ENCODE results near the gene DAB2IP.

DAB2IP gene

GRCh38 chr9:121707477-121708424 lies 56.3 kb downstream of the DAB2IP start:
- H3K4me3 Mint-ChIP-seq, result no peak overlapping the region
- no peaks in the 10 kb centered on the region for H3K9me3 Mint-ChIP-seq
- H3K36me3 Mint-ChIP-seq, result no peaks in the 10 kb centered on the region
- H3K4me1 Mint-ChIP-seq, result no peaks in the 10 kb centered on the region
- H3K27me3 Mint-ChIP-seq, result no peaks in the 10 kb centered on the region
- H3K27ac Mint-ChIP-seq, result no peak overlapping the region

- H3K27me3 Mint-ChIP-seq, result no peaks in the 10 kb centered on the region
- H3K36me3 Mint-ChIP-seq, result no peaks in the 10 kb centered on the region
- H3K4me1 Mint-ChIP-seq, result no peaks in the 10 kb centered on the region
- H3K9me3 Mint-ChIP-seq, result no peaks in the 10 kb centered on the region
- no peak overlapping the region for H3K27ac Mint-ChIP-seq
- no peak overlapping the region for H3K4me3 Mint-ChIP-seq
Observed at GRCh38 chr9:121708768-121709488, 57.5 kb downstream of the DAB2IP start.

- Mint-ChIP-seq H3K4me3 (no peak overlapping the region), H3K4me1 (no peaks in the 10 kb centered on the region), H3K27ac (no peak overlapping the region), H3K27me3 (no peaks in the 10 kb centered on the region), H3K36me3 (no peaks in the 10 kb centered on the region), H3K9me3 (no peaks in the 10 kb centered on the region)
Observed at GRCh38 chr9:121709798-121710197, 58.4 kb downstream of the DAB2IP start.

GRCh38 chr9:121711281-121711680 lies 59.8 kb downstream of the DAB2IP start:
- no peak overlapping the region for H3K4me3 Mint-ChIP-seq

GRCh38 chr9:121711797-121712196 lies 60.4 kb downstream of the DAB2IP start:
- Mint-ChIP-seq H3K27me3 (no peaks in the 10 kb centered on the region), H3K4me1 (no peaks in the 10 kb centered on the region), H3K4me3 (no peak overlapping the region), H3K36me3 (no peaks in the 10 kb centered on the region), H3K9me3 (no peaks in the 10 kb centered on the region), H3K27ac (no peak overlapping the region)

More at GRCh38 chr9:121711281-121711680, 59.8 kb downstream of the DAB2IP start:
- no peaks in the 10 kb centered on the region for H3K4me1 Mint-ChIP-seq
- H3K36me3 Mint-ChIP-seq, result no peaks in the 10 kb centered on the region
- H3K27me3 Mint-ChIP-seq, result no peaks in the 10 kb centered on the region
- no peaks in the 10 kb centered on the region for H3K9me3 Mint-ChIP-seq
- no peak overlapping the region for H3K27ac Mint-ChIP-seq

- H3K27ac Mint-ChIP-seq, result no peak overlapping the region
Observed at GRCh38 chr9:121713400-121714070, 62.1 kb downstream of the DAB2IP start.

GRCh38 chr9:121714075-121714705 lies 62.8 kb downstream of the DAB2IP start:
- no peaks in the 10 kb centered on the region for H3K27me3 Mint-ChIP-seq
- H3K9me3 Mint-ChIP-seq, result no peaks in the 10 kb centered on the region
- H3K4me3 Mint-ChIP-seq, result no peak overlapping the region
- H3K4me1 Mint-ChIP-seq, result no peaks in the 10 kb centered on the region
- H3K36me3 Mint-ChIP-seq, result no peaks in the 10 kb centered on the region
- no peak overlapping the region for H3K27ac Mint-ChIP-seq

More at GRCh38 chr9:121713400-121714070, 62.1 kb downstream of the DAB2IP start:
- no peaks in the 10 kb centered on the region for H3K9me3 Mint-ChIP-seq
- H3K36me3 Mint-ChIP-seq, result no peaks in the 10 kb centered on the region
- no peaks in the 10 kb centered on the region for H3K4me1 Mint-ChIP-seq
- no peaks in the 10 kb centered on the region for H3K27me3 Mint-ChIP-seq
- no peak overlapping the region for H3K4me3 Mint-ChIP-seq

GRCh38 chr9:121714873-121715272 lies 63.4 kb downstream of the DAB2IP start:
- no peaks in the 10 kb centered on the region for H3K27me3 Mint-ChIP-seq
- no peak overlapping the region for H3K27ac Mint-ChIP-seq
- no peaks in the 10 kb centered on the region for H3K9me3 Mint-ChIP-seq
- H3K4me1 Mint-ChIP-seq, result no peaks in the 10 kb centered on the region
- no peaks in the 10 kb centered on the region for H3K36me3 Mint-ChIP-seq
- H3K4me3 Mint-ChIP-seq, result no peak overlapping the region

GRCh38 chr9:121717141-121717991 lies 65.9 kb downstream of the DAB2IP start:
- Mint-ChIP-seq H3K4me3 (no peak overlapping the region), H3K27ac (no peak overlapping the region), H3K36me3 (no peaks in the 10 kb centered on the region), H3K27me3 (no peaks in the 10 kb centered on the region), H3K9me3 (no peaks in the 10 kb centered on the region), H3K4me1 (no peaks in the 10 kb centered on the region)

GRCh38 chr9:121718084-121718483 lies 66.7 kb downstream of the DAB2IP start:
- no peaks in the 10 kb centered on the region for H3K4me1 Mint-ChIP-seq
- no peaks in the 10 kb centered on the region for H3K9me3 Mint-ChIP-seq
- H3K4me3 Mint-ChIP-seq, result no peak overlapping the region
- H3K36me3 Mint-ChIP-seq, result no peaks in the 10 kb centered on the region
- no peaks in the 10 kb centered on the region for H3K27me3 Mint-ChIP-seq
- H3K27ac Mint-ChIP-seq, result no peak overlapping the region

GRCh38 chr9:121718501-121718900 lies 67.1 kb downstream of the DAB2IP start:
- no peaks in the 10 kb centered on the region for H3K4me1 Mint-ChIP-seq

GRCh38 chr9:121720311-121721057 lies 69.0 kb downstream of the DAB2IP start:
- Mint-ChIP-seq H3K4me3 (no peak overlapping the region), H3K9me3 (no peaks in the 10 kb centered on the region), H3K27ac (no peak overlapping the region), H3K36me3 (no peaks in the 10 kb centered on the region), H3K27me3 (no peaks in the 10 kb centered on the region), H3K4me1 (no peaks in the 10 kb centered on the region)

More at GRCh38 chr9:121718501-121718900, 67.1 kb downstream of the DAB2IP start:
- no peaks in the 10 kb centered on the region for H3K9me3 Mint-ChIP-seq
- H3K4me3 Mint-ChIP-seq, result no peak overlapping the region
- no peaks in the 10 kb centered on the region for H3K27me3 Mint-ChIP-seq
- H3K36me3 Mint-ChIP-seq, result no peaks in the 10 kb centered on the region
- no peak overlapping the region for H3K27ac Mint-ChIP-seq

- no peaks in the 10 kb centered on the region for H3K36me3 Mint-ChIP-seq
- no peak overlapping the region for H3K27ac Mint-ChIP-seq
- H3K9me3 Mint-ChIP-seq, result no peaks in the 10 kb centered on the region
- H3K4me1 Mint-ChIP-seq, result no peaks in the 10 kb centered on the region
- no peaks in the 10 kb centered on the region for H3K27me3 Mint-ChIP-seq
- no peak overlapping the region for H3K4me3 Mint-ChIP-seq
Observed at GRCh38 chr9:121721058-121721350, 69.6 kb downstream of the DAB2IP start.

- Mint-ChIP-seq H3K27ac (no peak overlapping the region), H3K4me1 (no peaks in the 10 kb centered on the region), H3K9me3 (no peaks in the 10 kb centered on the region), H3K36me3 (no peaks in the 10 kb centered on the region), H3K27me3 (no peaks in the 10 kb centered on the region), H3K4me3 (no peak overlapping the region)
Observed at GRCh38 chr9:121721770-121722169, 70.3 kb downstream of the DAB2IP start.

All from activated naive CD4-positive, alpha-beta T cell treated with anti-CD3 and anti-CD28 coated beads, Interleukin-2, amount 50 U/mL, for 24 hours (primary cell).